Ascending aorta (tissue), 2 donors: ENCODE results near the gene CACNA1E. TPM values are rescaled to one million over a fixed set of nuclear protein-coding genes. Genes with fewer than 3 reads are reported as not detected.
"Not testable (repeated sequence)": the region's sequence is repeated elsewhere in the genome, so short reads cannot be mapped to it uniquely, and the experiment has no call there.

Source experiments
- DNase-seq, 2 donors: peaks; one replicate each; pipeline ENCODE4 v3.0.0-alpha.2; 2019; ENCODE audit warnings: low spot score in 2 of 2
- H3K27ac ChIP-seq, 2 donors: fragments of 200-600 bp; sonication (generic); one replicate each; pipeline ENCODE4 v1.5.1; 2016 to 2017; ENCODE audit warnings: mild to moderate bottlenecking in 1 of 2
- H3K27me3 ChIP-seq: fragments of 200-600 bp; sonication (generic); one replicate; pipeline ENCODE4 v1.5.1; 2017
- H3K36me3 ChIP-seq, 2 donors: fragments of 200-600 bp; sonication (generic); one replicate each; pipeline ENCODE4 v1.5.1; 2016
- H3K4me1 ChIP-seq, 2 donors: fragments of 200-600 bp; sonication (generic); one replicate each; pipeline ENCODE4 v1.5.1; 2016 to 2017; ENCODE audit warnings: mild to moderate bottlenecking in 1 of 2
- H3K4me3 ChIP-seq, 2 donors: fragments of 200-600 bp; sonication (generic); one replicate each; pipeline ENCODE4 v1.5.1; 2016 to 2017; ENCODE audit warnings: mild to moderate bottlenecking in 1 of 2
- H3K9me3 ChIP-seq, 2 donors: fragments of 200-600 bp; sonication (generic); one replicate each; pipeline ENCODE4 v1.5.1; 2016
- CTCF ChIP-seq, 3 experiments: fragments of 200-600 bp in 2 of 3; fragments of 450-650 bp in 1 of 3; sonication (generic) in 2 of 3; IDR thresholded peaks; one replicate each; pipeline ENCODE4 v1.5.1; 2016 to 2019; ENCODE audit warnings: antibody characterized with exemption in 3 of 3, mild to moderate bottlenecking in 1 of 3, moderate library complexity in 1 of 3
- intact Hi-C: fragments of 100-400 bp; cut with DNase I; formaldehyde crosslinking; loops from one replicate; pipeline ENCODE4 v1.15.1; 2023
- total RNA-seq: library from RNA; depleted of rRNA; stranded (reverse); fragments of >200 nt; gene quantifications from one replicate; pipeline ENCODE4 v1.1.0, GENCODE V29; 2016

The CACNA1E gene
- total RNA-seq, 1 donor from 2014 or later, result not detected

GRCh38 chr1:181817091-181817490 is 333.8 kb downstream of the CACNA1E start:
- Histone ChIP-seq H3K36me3 (no peaks in the 10 kb centered on the region), H3K4me3 (no peak overlapping the region), H3K27me3 (no peaks in the 10 kb centered on the region), H3K27ac (no peak overlapping the region), H3K9me3 (no peaks in the 10 kb centered on the region), H3K4me1 (no peaks in the 10 kb centered on the region)
- intact Hi-C loops, result no loop called here
- TF ChIP-seq CTCF (IDR thresholded peaks at IDR 0.05), result no peak
- DNase-seq, result no peak

GRCh38 chr1:181818459-181818858 is 335.1 kb downstream of the CACNA1E start:
- no peak for TF ChIP-seq CTCF (IDR thresholded peaks at IDR 0.05)
- no peaks in the 10 kb centered on the region for H3K9me3 ChIP-seq
- H3K27me3 ChIP-seq, result no peaks in the 10 kb centered on the region
- no peaks in the 10 kb centered on the region for H3K4me1 ChIP-seq
- intact Hi-C loops, result no loop called here
- no peak overlapping the region for H3K27ac ChIP-seq
- no peak for DNase-seq
- no peak overlapping the region for H3K4me3 ChIP-seq
- H3K36me3 ChIP-seq, result no peaks in the 10 kb centered on the region

- TF ChIP-seq CTCF (IDR thresholded peaks at IDR 0.05), result no peak
- no peaks in the 10 kb centered on the region for H3K27me3 ChIP-seq
- no peak for DNase-seq
- no peak overlapping the region for H3K27ac ChIP-seq
- H3K36me3 ChIP-seq, result no peaks in the 10 kb centered on the region
- H3K9me3 ChIP-seq, result no peaks in the 10 kb centered on the region
- H3K4me1 ChIP-seq, result no peaks in the 10 kb centered on the region
- intact Hi-C loops, result no loop called here
- no peak overlapping the region for H3K4me3 ChIP-seq
These were observed 335.6 kb downstream of the CACNA1E start for GRCh38 chr1:181818943-181819342.

GRCh38 chr1:181821701-181822100 is 338.4 kb downstream of the CACNA1E start:
- intact Hi-C loops, result no loop called here
- Histone ChIP-seq H3K9me3 (no peaks in the 10 kb centered on the region), H3K27me3 (no peaks in the 10 kb centered on the region), H3K4me3 (no peak overlapping the region), H3K27ac (no peak overlapping the region), H3K36me3 (no peaks in the 10 kb centered on the region), H3K4me1 (no peaks in the 10 kb centered on the region)
- TF ChIP-seq CTCF (IDR thresholded peaks at IDR 0.05), result no peak
- no peak for DNase-seq

GRCh38 chr1:181832173-181832880 is 349.0 kb downstream of the CACNA1E start:
- intact Hi-C loops, H3K4me1 ChIP-seq, H3K9me3 ChIP-seq, H3K36me3 ChIP-seq, H3K27ac ChIP-seq, H3K4me3 ChIP-seq, H3K27me3 ChIP-seq, DNase-seq: not testable (repeated sequence)

- Histone ChIP-seq H3K4me1 (no peaks in the 10 kb centered on the region), H3K27me3 (no peaks in the 10 kb centered on the region), H3K36me3 (no peaks in the 10 kb centered on the region), H3K9me3 (no peaks in the 10 kb centered on the region), H3K4me3 (no peak overlapping the region), H3K27ac (no peak overlapping the region)
- DNase-seq, result no peak
- TF ChIP-seq CTCF (IDR thresholded peaks at IDR 0.05), result no peak
- intact Hi-C loops, result no loop called here
These were observed 362.8 kb downstream of the CACNA1E start for GRCh38 chr1:181846001-181846645.
